Nephron progenitor cell (in vitro differentiated cells): ENCODE results near the gene B3GNT8.
"Not testable (repeated sequence)": the region's sequence is repeated elsewhere in the genome, so short reads cannot be mapped to it uniquely, and the experiment has no call there.

Experiments used
- DNase-seq: peaks from one replicate; pipeline ENCODE4 v3.0.0; 2021
- H3K27ac Mint-ChIP-seq: 2 replicates; pipeline ENCODE4 v1.8.0; 2021; ENCODE audit warnings: mild to moderate bottlenecking, moderate library complexity, mixed read lengths
- H3K27me3 Mint-ChIP-seq: 2 replicates; pipeline ENCODE4 v1.8.0; 2021; ENCODE audit warnings: mild to moderate bottlenecking, low read depth, mixed read lengths; ENCODE audit not compliant: poor library complexity
- H3K36me3 Mint-ChIP-seq: 2 replicates; pipeline ENCODE4 v1.8.0; 2021; ENCODE audit warnings: low read depth, mixed read lengths
- H3K4me1 Mint-ChIP-seq: 2 replicates; pipeline ENCODE4 v1.8.0; 2021; ENCODE audit warnings: mixed read lengths
- H3K4me3 Mint-ChIP-seq: 2 replicates; pipeline ENCODE4 v1.8.0; 2021; ENCODE audit warnings: mild to moderate bottlenecking, moderate library complexity, mixed read lengths
- H3K9me3 Mint-ChIP-seq: 2 replicates; pipeline ENCODE4 v1.8.0; 2021; ENCODE audit warnings: mild to moderate bottlenecking, moderate library complexity, mixed read lengths
- CTCF ChIP-seq: fragments of 200-600 bp; sonication (generic); IDR thresholded peaks from 2 replicates; pipeline ENCODE4 v1.5.0; 2021; ENCODE audit warnings: antibody characterized with exemption

B3GNT8 gene

GRCh38 chr19:41439441-41440222, 12.5 kb upstream of the B3GNT8 start, which contains the start of gene DMAC2:
DMAC2 (minus strand) TSS chr19:41439912; CDS start chr19:41439899, 13 bp downstream.
- Mint-ChIP-seq H3K27ac (no peak within 1 kb of the TSS), H3K36me3 (peaks cover 11% of the 10 kb centered on the region), H3K4me1 (peaks cover 6% of the 10 kb centered on the region), H3K9me3 (no peaks in the 10 kb centered on the region), H3K27me3 (peaks cover 37% of the 10 kb centered on the region), H3K4me3 (no peak within 1 kb of the TSS)
- TF ChIP-seq CTCF, result peak; percentile 14
- peak; percentile 92 for DNase-seq

DNA sequence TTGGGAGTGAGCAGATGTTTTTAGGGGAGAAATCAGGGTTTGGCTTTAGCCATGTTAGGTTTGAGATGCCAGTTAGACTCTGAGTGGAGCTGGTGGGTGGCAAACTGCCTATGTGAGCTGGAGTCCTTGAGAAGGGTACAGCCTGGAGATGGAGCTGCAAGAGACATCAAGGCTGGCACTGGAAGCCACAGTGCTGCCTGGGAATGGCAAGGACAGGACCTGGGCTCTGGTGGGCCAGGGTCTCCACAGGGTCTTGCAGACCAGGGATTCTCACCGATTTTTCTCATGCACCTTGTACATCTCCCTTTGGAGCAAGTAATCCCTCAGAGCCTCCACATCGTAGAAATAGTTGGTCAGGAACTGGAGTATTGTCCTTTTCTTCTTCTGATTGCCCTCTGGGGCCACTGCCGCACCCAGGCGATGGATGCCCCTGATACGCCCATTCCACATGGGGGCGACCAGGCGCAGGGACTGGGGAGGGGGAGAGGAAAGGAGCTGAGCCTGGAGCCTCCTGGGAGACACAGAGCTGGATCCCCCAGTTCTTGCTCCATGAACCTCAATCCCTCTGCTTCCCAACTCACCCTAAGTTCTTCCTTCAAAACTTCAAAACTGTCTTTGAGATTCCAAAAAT, 10.9 kb upstream of the B3GNT8 start:
- Mint-ChIP-seq H3K9me3 (no peaks in the 10 kb centered on the region), H3K27ac (peak overlapping the region; percentile 71), H3K4me1 (peaks cover 6% of the 10 kb centered on the region), H3K36me3 (peaks cover 11% of the 10 kb centered on the region), H3K4me3 (peak overlapping the region; percentile 66), H3K27me3 (peaks cover 24% of the 10 kb centered on the region)
- DNase-seq, result no peak
- TF ChIP-seq CTCF, result no peak

- H3K27me3 Mint-ChIP-seq, result peaks cover 18% of the 10 kb centered on the region
- H3K27ac Mint-ChIP-seq, result peak overlapping the region; percentile 50
- no peak for TF ChIP-seq CTCF
- peaks cover 17% of the 10 kb centered on the region for H3K4me1 Mint-ChIP-seq
- no peak for DNase-seq
- no peaks in the 10 kb centered on the region for H3K9me3 Mint-ChIP-seq
- peaks cover 21% of the 10 kb centered on the region for H3K36me3 Mint-ChIP-seq
- H3K4me3 Mint-ChIP-seq, result no peak overlapping the region
Measured at GRCh38 chr19:41436674-41436951, 9.4 kb upstream of the B3GNT8 start.

GRCh38 chr19:41435936-41436673, 8.9 kb upstream of the B3GNT8 start:
- TF ChIP-seq CTCF, result no peak
- no peak for DNase-seq
- H3K4me3 Mint-ChIP-seq, result no peak overlapping the region
- peak overlapping the region; percentile 50 for H3K27ac Mint-ChIP-seq
- H3K27me3 Mint-ChIP-seq, result peaks cover 15% of the 10 kb centered on the region
- no peaks in the 10 kb centered on the region for H3K9me3 Mint-ChIP-seq
- H3K4me1 Mint-ChIP-seq, result peaks cover 22% of the 10 kb centered on the region
- peaks cover 22% of the 10 kb centered on the region for H3K36me3 Mint-ChIP-seq

- H3K27me3 Mint-ChIP-seq, result peaks cover 12% of the 10 kb centered on the region
- not testable (repeated sequence) for H3K9me3 Mint-ChIP-seq, H3K27ac Mint-ChIP-seq, DNase-seq, H3K4me3 Mint-ChIP-seq
- peaks cover 26% of the 10 kb centered on the region for H3K4me1 Mint-ChIP-seq
- H3K36me3 Mint-ChIP-seq, result peaks cover 27% of the 10 kb centered on the region
Measured at GRCh38 chr19:41435376-41435775, 8.2 kb upstream of the B3GNT8 start.

DNA sequence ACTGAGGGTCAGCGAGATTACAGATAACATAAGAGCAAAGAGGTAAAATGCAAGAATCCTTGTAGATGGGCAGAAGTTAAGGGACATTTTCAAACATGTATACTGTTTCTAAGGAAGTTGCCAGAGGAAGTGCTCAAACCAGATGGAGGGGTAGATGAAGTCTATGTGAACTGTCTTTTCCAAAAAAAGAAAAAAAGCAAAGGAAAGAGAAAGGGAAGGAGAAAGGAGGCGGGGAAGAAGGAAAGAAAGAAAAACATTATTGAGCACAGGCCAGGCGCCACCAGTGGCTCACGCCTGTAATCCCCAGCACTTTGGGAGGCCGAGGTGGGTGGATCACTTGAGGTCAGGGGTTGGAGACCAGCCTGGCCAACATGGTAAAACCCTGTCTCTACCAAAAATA, 7.3 kb upstream of the B3GNT8 start:
- no peak for TF ChIP-seq CTCF
- Mint-ChIP-seq H3K4me3 (no peak overlapping the region), H3K36me3 (peaks cover 27% of the 10 kb centered on the region), H3K27ac (no peak overlapping the region), H3K27me3 (peaks cover 6% of the 10 kb centered on the region), H3K4me1 (peaks cover 26% of the 10 kb centered on the region), H3K9me3 (no peaks in the 10 kb centered on the region)
- DNase-seq, result no peak
